Thoracic aorta (tissue), 2 donors: ENCODE measurements around the gene RASAL2. TPM values are rescaled to one million over a fixed set of nuclear protein-coding genes. Genes with fewer than 3 reads are reported as not detected.

Source experiments
- ATAC-seq: fragments of 150-250 bp; one replicate; pipeline ENCODE4 v1.8.0; 2017; ENCODE audit warnings: low read depth; ENCODE audit not compliant: insufficient number of reproducible peaks, low FRiP score
- DNase-seq: peaks from one replicate; pipeline ENCODE4 v3.0.0-alpha.2; 2020; ENCODE audit warnings: low spot score
- H3K27ac ChIP-seq, 2 donors: fragments of 200-600 bp; sonication (generic); 1 replicate in 1 of 2; 2 replicates in 1 of 2; pipeline ENCODE4 v1.5.1; 2016; ENCODE audit warnings: mild to moderate bottlenecking in 2 of 2, moderate library complexity in 2 of 2
- H3K27me3 ChIP-seq: fragments of 200-600 bp; sonication (generic); replicated peaks from 2 replicates; pipeline ENCODE4 v1.6.0; 2016; ENCODE audit warnings: mild to moderate bottlenecking; ENCODE audit not compliant: insufficient read depth
- H3K36me3 ChIP-seq: fragments of 200-600 bp; sonication (generic); one replicate; pipeline ENCODE4 v1.5.1; 2016
- H3K4me1 ChIP-seq, 2 donors: fragments of 200-600 bp; sonication (generic); 1 replicate in 1 of 2; 2 replicates in 1 of 2; pipeline versions ENCODE4 v1.5.1 to v1.6.0; 2016; ENCODE audit warnings: low read depth in 2 of 2, mild to moderate bottlenecking in 1 of 2; ENCODE audit not compliant: control insufficient read depth in 1 of 2
- H3K4me3 ChIP-seq: fragments of 200-600 bp; sonication (generic); 2 replicates; pipeline ENCODE4 v1.5.1; 2016; ENCODE audit warnings: mild to moderate bottlenecking
- H3K9me3 ChIP-seq: fragments of 200-600 bp; sonication (generic); 2 replicates; pipeline ENCODE4 v1.5.1; 2016
- total RNA-seq, 2 donors: library from RNA; depleted of rRNA; stranded (reverse); fragments of >200 nt; gene quantifications; one replicate each; pipeline versions ENCODE4 v1.1.0 to v1.2.3, GENCODE V29; 2016
- TF ChIP-seq, protein P1 (sequence below): fragments of 200-600 bp; sonication (generic); IDR thresholded peaks from one replicate; pipeline ENCODE4 v1.5.1; 2019; ENCODE audit warnings: antibody characterized with exemption

Gene RASAL2
- total RNA-seq, 2 donors from 2014 or later, result 38.0 to 45.1 TPM

DNA sequence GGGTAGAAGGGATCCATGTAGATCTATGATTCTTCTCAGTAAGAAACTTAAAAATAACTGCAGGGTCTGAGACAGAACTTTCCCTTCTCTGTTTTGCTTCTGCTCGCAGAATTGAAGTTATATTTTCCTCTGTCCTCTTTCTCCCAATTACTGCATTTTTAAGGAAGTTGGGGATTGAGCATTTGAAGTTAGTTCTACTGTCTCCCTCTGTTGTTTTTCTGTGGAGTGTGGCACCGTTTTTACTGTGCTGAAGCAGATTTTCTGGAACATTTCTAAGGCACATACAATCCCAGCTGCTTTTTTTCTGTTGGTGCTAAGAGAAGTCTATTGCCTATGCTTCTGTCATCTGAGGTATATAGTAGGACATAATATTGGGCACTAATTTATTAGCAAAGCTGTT lies 43.3 kb downstream of the RASAL2 start:
- ATAC-seq (no peak), DNase-seq (no peak)
- TF ChIP-seq, protein P1, sequence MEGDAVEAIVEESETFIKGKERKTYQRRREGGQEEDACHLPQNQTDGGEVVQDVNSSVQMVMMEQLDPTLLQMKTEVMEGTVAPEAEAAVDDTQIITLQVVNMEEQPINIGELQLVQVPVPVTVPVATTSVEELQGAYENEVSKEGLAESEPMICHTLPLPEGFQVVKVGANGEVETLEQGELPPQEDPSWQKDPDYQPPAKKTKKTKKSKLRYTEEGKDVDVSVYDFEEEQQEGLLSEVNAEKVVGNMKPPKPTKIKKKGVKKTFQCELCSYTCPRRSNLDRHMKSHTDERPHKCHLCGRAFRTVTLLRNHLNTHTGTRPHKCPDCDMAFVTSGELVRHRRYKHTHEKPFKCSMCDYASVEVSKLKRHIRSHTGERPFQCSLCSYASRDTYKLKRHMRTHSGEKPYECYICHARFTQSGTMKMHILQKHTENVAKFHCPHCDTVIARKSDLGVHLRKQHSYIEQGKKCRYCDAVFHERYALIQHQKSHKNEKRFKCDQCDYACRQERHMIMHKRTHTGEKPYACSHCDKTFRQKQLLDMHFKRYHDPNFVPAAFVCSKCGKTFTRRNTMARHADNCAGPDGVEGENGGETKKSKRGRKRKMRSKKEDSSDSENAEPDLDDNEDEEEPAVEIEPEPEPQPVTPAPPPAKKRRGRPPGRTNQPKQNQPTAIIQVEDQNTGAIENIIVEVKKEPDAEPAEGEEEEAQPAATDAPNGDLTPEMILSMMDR, result no peak
- peaks cover 23 to 29% of the 10 kb centered on the region in 2 donors for H3K4me1 ChIP-seq
- no peaks in the 10 kb centered on the region for H3K27me3 ChIP-seq
- H3K4me3 ChIP-seq, result no peak overlapping the region
- H3K9me3 ChIP-seq, result no peaks in the 10 kb centered on the region
- peak overlapping the region in 1 of 2 donors; percentile 21 for H3K27ac ChIP-seq
- no peaks in the 10 kb centered on the region for H3K36me3 ChIP-seq

DNA sequence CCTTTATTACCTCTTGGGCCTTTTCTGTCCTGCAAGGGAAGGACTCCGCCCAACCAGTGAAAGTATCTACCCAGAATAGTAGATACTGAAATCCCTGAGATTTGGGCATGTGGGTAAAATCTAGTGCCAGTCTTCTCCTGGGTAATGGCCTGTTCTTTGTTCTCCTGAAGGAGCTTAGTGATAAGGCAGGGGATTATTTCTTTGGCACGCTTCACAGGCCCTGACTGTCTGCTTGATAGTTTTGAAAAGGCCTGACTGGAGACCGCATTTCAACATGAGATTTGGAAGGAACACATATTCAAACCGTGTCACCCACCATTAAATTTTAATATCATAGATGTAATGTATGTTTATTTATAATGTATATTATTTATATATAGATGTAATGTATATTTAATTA lies 48.9 kb downstream of the RASAL2 start:
- no peak overlapping the region for H3K27ac ChIP-seq
- no peaks in the 10 kb centered on the region for H3K9me3 ChIP-seq
- ATAC-seq (no peak), DNase-seq (no peak)
- no peaks in the 10 kb centered on the region for H3K27me3 ChIP-seq
- TF ChIP-seq, protein P1, result no peak
- no peak overlapping the region for H3K4me3 ChIP-seq
- no peaks in the 10 kb centered on the region for H3K36me3 ChIP-seq
- H3K4me1 ChIP-seq, result peaks cover 24 to 36% of the 10 kb centered on the region in 2 donors

DNA sequence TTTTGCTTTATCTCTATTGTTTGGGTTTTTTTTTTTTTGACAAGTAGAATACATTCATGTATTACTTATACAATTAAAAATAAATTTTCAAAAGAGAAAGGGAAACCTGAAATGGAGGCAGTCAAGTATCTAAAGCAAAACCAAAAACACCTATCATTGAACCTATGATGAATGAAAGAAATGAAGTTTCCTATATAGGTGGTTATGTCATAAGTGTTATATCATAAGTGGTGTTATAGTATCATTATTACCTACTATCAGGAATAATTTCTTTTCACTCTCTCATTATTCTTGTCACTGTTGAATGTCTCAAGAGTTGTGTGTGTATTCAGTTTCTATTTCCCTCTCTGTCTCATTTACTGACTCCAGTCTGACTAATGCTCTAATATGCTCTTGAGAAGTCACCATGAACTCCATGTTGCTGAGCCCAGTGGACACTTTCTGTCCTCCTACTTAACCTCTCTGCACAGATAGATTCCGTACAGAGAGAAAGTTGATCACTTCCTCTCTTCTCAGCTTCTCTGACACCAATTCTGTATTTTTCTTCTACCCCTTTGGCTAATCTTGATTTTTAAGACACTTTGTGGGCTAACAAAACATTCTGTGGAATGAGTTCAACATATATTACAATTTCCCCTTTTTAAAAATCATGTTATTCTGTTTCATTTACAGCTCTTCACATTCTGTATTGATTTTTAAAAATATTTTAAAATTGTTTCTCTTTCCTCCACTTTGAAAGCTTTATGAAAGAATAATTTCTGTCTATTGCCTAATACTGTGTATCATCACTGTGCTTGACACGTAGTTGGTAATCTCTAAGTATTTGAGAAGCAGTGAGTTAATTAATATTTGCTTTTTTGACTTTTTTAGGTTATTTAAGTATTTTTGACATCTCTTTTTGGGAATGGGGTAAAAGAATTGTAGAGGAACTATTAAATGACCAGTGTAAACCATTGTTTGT lies 50.1 kb downstream of the RASAL2 start:
- Histone ChIP-seq H3K27me3 (no peaks in the 10 kb centered on the region), H3K4me1 (peaks cover 26 to 40% of the 10 kb centered on the region in 2 donors), H3K27ac (no peak overlapping the region), H3K36me3 (no peaks in the 10 kb centered on the region), H3K9me3 (no peaks in the 10 kb centered on the region), H3K4me3 (no peak overlapping the region)
- TF ChIP-seq, protein P1, result no peak
- ATAC-seq (no peak), DNase-seq (no peak)

DNA sequence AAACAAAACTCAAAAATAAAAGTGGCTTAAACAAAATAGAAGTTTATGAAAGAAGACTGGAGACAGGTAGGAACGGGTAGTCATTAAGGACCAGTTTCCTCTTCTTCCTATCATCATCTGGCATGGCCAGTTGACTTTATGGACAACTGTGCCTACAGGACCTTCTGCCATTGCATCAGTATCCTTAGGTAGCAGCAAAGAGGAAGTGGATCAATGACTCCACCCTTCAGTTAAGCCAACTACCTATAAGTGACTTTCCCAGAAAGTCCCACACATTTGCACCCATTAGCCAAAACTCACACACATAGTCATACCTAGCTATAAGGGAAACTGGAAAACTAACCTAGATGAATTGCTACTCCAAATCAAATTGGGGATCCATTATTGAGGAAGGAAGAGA lies 51.7 kb downstream of the RASAL2 start:
- no peak for DNase-seq
- H3K36me3 ChIP-seq, result no peaks in the 10 kb centered on the region
- no peaks in the 10 kb centered on the region for H3K27me3 ChIP-seq
- no peak for ATAC-seq
- H3K9me3 ChIP-seq, result no peaks in the 10 kb centered on the region
- H3K4me3 ChIP-seq, result no peak overlapping the region
- peaks cover 28 to 53% of the 10 kb centered on the region in 2 donors for H3K4me1 ChIP-seq
- TF ChIP-seq, protein P1, result no peak
- no peak overlapping the region for H3K27ac ChIP-seq

DNA sequence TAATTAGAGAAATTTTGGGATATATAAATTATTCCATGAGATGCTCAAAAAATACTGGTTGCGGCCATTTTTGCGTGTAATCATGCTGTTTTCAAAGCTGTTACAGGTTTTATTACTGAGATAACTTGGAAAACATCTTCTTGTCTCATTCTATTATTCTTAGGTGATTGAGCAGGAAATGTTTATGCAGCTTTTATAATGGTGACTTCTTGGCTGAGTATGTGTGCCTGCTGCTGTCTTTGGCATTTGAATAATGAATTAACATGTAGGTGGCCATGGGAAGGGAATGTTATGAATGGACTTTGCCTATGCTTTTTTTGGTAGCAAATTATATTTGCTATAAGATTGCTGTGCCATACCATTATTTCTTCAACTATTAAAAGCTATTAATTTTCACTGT lies 52.5 kb downstream of the RASAL2 start:
- Histone ChIP-seq H3K27me3 (no peaks in the 10 kb centered on the region), H3K9me3 (no peaks in the 10 kb centered on the region), H3K27ac (no peak overlapping the region), H3K4me3 (no peak overlapping the region), H3K36me3 (no peaks in the 10 kb centered on the region), H3K4me1 (peaks cover 28 to 59% of the 10 kb centered on the region in 2 donors)
- ATAC-seq (no peak), DNase-seq (no peak)
- TF ChIP-seq, protein P1, result no peak
